HL-60 (cell line): ENCODE results near the gene NR2F1-AS1.

Experiments used
- DNase-seq, 2 experiments: peaks; one replicate each; pipeline ENCODE4 v3.0.0-alpha.2; 2010 to 2020; ENCODE audit warnings: low read depth in 1 of 2, low spot score in 1 of 2
- H3K27ac ChIP-seq: fragments of 250-450 bp; sonication (Bioruptor Pico); replicated peaks from 2 replicates; pipeline ENCODE4 v1.5.1; 2020; ENCODE audit warnings: mild to moderate bottlenecking, moderate library complexity
- H3K27me3 ChIP-seq: fragments of 250-450 bp; sonication (Bioruptor Pico); 2 replicates; pipeline ENCODE4 v1.5.1; 2021; ENCODE audit warnings: mild to moderate bottlenecking, moderate library complexity; ENCODE audit not compliant: insufficient read depth, poor library complexity, severe bottlenecking
- H3K4me3 ChIP-seq: replicated peaks from 2 replicates; pipeline ENCODE4 v1.5.1; 2011; ENCODE audit warnings: mild to moderate bottlenecking, control low read depth, low read length; ENCODE audit not compliant: insufficient read depth
- CTCF ChIP-seq: IDR thresholded peaks from one replicate; pipeline ENCODE4 v1.5.1; 2011; ENCODE audit warnings: low read length, control low read depth, inconsistent platforms; ENCODE audit not compliant: insufficient read depth
- GABPA ChIP-seq: IDR thresholded peaks from 2 replicates; pipeline ENCODE4 v1.6.1; 2012; ENCODE audit warnings: low read depth
- POLR2AphosphoS5 ChIP-seq: IDR thresholded peaks from 2 replicates; pipeline ENCODE4 v1.6.1; 2012; ENCODE audit warnings: low read depth
- REST ChIP-seq: IDR thresholded peaks from 2 replicates; pipeline ENCODE4 v1.6.1; 2012; ENCODE audit warnings: low read depth; ENCODE audit not compliant: insufficient replicate concordance
- SPI1 ChIP-seq: IDR thresholded peaks from 2 replicates; pipeline ENCODE4 v1.6.1; 2012; ENCODE audit warnings: low read depth, mild to moderate bottlenecking, borderline replicate concordance

The NR2F1-AS1 gene

GRCh38 chr5:93572608-93573353 lies 8.2 kb downstream of the NR2F1-AS1 start:
- Histone ChIP-seq H3K27ac (no peak overlapping the region), H3K27me3 (peaks cover 22% of the 10 kb centered on the region), H3K4me3 (no peak overlapping the region)
- TF ChIP-seq POLR2AphosphoS5 (no peak), REST (no peak), GABPA (no peak), CTCF (no peak), SPI1 (no peak)
- no peak for DNase-seq

GRCh38 chr5:93572101-93572607 lies 8.9 kb downstream of the NR2F1-AS1 start:
- peaks cover 22% of the 10 kb centered on the region for H3K27me3 ChIP-seq
- DNase-seq = no peak
- H3K4me3 ChIP-seq = no peak overlapping the region
- no peak overlapping the region for H3K27ac ChIP-seq
- TF ChIP-seq GABPA (no peak), SPI1 (no peak), REST (no peak), POLR2AphosphoS5 (no peak), CTCF (no peak)

GRCh38 chr5:93571114-93571949 lies 9.7 kb downstream of the NR2F1-AS1 start:
- H3K27ac ChIP-seq = no peak overlapping the region
- no peak for TF ChIP-seq GABPA
- no peak for TF ChIP-seq POLR2AphosphoS5
- no peak for TF ChIP-seq REST
- no peak for TF ChIP-seq CTCF
- H3K27me3 ChIP-seq = peaks cover 22% of the 10 kb centered on the region
- DNase-seq = no peak
- H3K4me3 ChIP-seq = no peak overlapping the region
